Neural progenitor cell (in vitro differentiated cells): ENCODE data around the gene GFOD1. TPM values are rescaled to one million over a fixed set of nuclear protein-coding genes. Genes with fewer than 3 reads are reported as not detected.
"Not testable (repeated sequence)": the region's sequence is repeated elsewhere in the genome, so short reads cannot be mapped to it uniquely, and the experiment has no call there.

Experiments
- DNase-seq: peaks from one replicate; pipeline ENCODE4 v3.0.0-alpha.2; 2016; ENCODE audit warnings: low spot score
- H2AFZ ChIP-seq: fragments of 200-600 bp; sonication (generic); replicated peaks from 2 replicates; pipeline ENCODE4 v1.6.1; 2016; ENCODE audit warnings: antibody characterized with exemption
- H3F3A ChIP-seq: fragments of 200-600 bp; sonication (generic); 2 replicates; pipeline ENCODE4 v1.6.1; 2016; ENCODE audit warnings: antibody characterized with exemption, low read depth
- H3K27ac ChIP-seq: fragments of 200-600 bp; sonication (generic); 2 replicates; pipeline ENCODE4 v1.5.1; 2016; ENCODE audit warnings: mild to moderate bottlenecking
- H3K27me3 ChIP-seq: fragments of 200-600 bp; sonication (generic); 2 replicates; pipeline ENCODE4 v1.6.1; 2016; ENCODE audit warnings: mild to moderate bottlenecking, moderate library complexity
- H3K36me3 ChIP-seq: fragments of 200-600 bp; sonication (generic); 2 replicates; pipeline ENCODE4 v1.5.1; 2016
- H3K4me1 ChIP-seq: fragments of 200-600 bp; sonication (generic); 2 replicates; pipeline ENCODE4 v1.6.1; 2016; ENCODE audit warnings: mixed run types
- H3K4me2 ChIP-seq: fragments of 200-600 bp; sonication (generic); 2 replicates; pipeline ENCODE4 v1.6.1; 2016
- H3K4me3 ChIP-seq: fragments of 200-600 bp; sonication (generic); 2 replicates; pipeline ENCODE4 v1.5.1; 2016
- H3K79me2 ChIP-seq: fragments of 200-600 bp; sonication (generic); 2 replicates; pipeline ENCODE4 v1.6.1; 2016; ENCODE audit warnings: low read depth
- H3K9ac ChIP-seq: fragments of 200-600 bp; sonication (generic); 2 replicates; pipeline ENCODE4 v1.6.1; 2016
- H3K9me3 ChIP-seq: fragments of 200-600 bp; sonication (generic); 2 replicates; pipeline ENCODE4 v1.5.1; 2016; ENCODE audit warnings: low read depth
- H4K20me1 ChIP-seq: fragments of 200-600 bp; sonication (generic); 2 replicates; pipeline ENCODE4 v1.6.1; 2016; ENCODE audit warnings: low read depth
- H3K27ac Mint-ChIP-seq: 3 replicates; pipeline ENCODE4 v1.8.0; 2021; ENCODE audit warnings: mixed read lengths
- H3K27me3 Mint-ChIP-seq: 2 replicates; pipeline ENCODE4 v1.8.0; 2022; ENCODE audit warnings: low read depth, mild to moderate bottlenecking, inconsistent platforms, moderate library complexity, mixed read lengths; ENCODE audit not compliant: insufficient read depth
- H3K36me3 Mint-ChIP-seq: 3 replicates; pipeline ENCODE4 v1.8.0; 2021; ENCODE audit warnings: mixed read lengths
- H3K4me1 Mint-ChIP-seq: 3 replicates; pipeline ENCODE4 v1.8.0; 2021; ENCODE audit warnings: mixed read lengths
- H3K4me3 Mint-ChIP-seq: 3 replicates; pipeline ENCODE4 v1.8.0; 2021; ENCODE audit warnings: mild to moderate bottlenecking, moderate library complexity, mixed read lengths
- H3K9me3 Mint-ChIP-seq: 3 replicates; pipeline ENCODE4 v1.8.0; 2020; ENCODE audit warnings: mixed read lengths
- CTCF ChIP-seq: fragments of 200-600 bp; sonication (generic); IDR thresholded peaks from 2 replicates; pipeline ENCODE4 v1.5.1; 2017; ENCODE audit warnings: antibody characterized with exemption, mild to moderate bottlenecking
- EZH2 ChIP-seq: fragments of 200-600 bp; sonication (generic); IDR thresholded peaks from 2 replicates; pipeline ENCODE4 v1.6.1; 2017; ENCODE audit warnings: antibody characterized with exemption, mild to moderate bottlenecking, moderate library complexity
- EZH2phosphoT487 ChIP-seq: fragments of 200-600 bp; sonication (generic); IDR thresholded peaks from 2 replicates; pipeline ENCODE4 v1.6.1; 2017; ENCODE audit warnings: antibody characterized with exemption
- total RNA-seq: library from RNA; depleted of rRNA; stranded (reverse); fragments of >200 nt; gene quantifications from 2 replicates; pipeline ENCODE4 v1.2.3, GENCODE V29; 2015; ENCODE audit warnings: low replicate concordance

Gene GFOD1
- total RNA-seq, 1 donor from 2014 or later = 1.8 TPM

GRCh38 chr6:13392462-13392861 is 94.9 kb downstream of the GFOD1 start:
- Mint-ChIP-seq H3K36me3 (no peaks in the 10 kb centered on the region), H3K27me3 (peaks cover 4% of the 10 kb centered on the region), H3K27ac (no peak overlapping the region), H3K9me3 (peaks cover 6% of the 10 kb centered on the region), H3K4me3 (peak overlapping the region; percentile 2), H3K4me1 (peaks cover 14% of the 10 kb centered on the region)
- Histone ChIP-seq H3K36me3 (no peaks in the 10 kb centered on the region), H2AFZ (no peak overlapping the region), H3F3A (no peaks in the 10 kb centered on the region), H3K79me2 (no peaks in the 10 kb centered on the region), H3K4me2 (no peak overlapping the region), H3K9me3 (no peaks in the 10 kb centered on the region), H3K4me3 (no peak overlapping the region), H4K20me1 (no peaks in the 10 kb centered on the region), H3K4me1 (no peaks in the 10 kb centered on the region), H3K9ac (no peak overlapping the region), H3K27ac (no peak overlapping the region), H3K27me3 (no peaks in the 10 kb centered on the region)
- DNase-seq = no peak
- no peak for TF ChIP-seq CTCF
- TF ChIP-seq EZH2phosphoT487 = no peak
- TF ChIP-seq EZH2 = no peak

GRCh38 chr6:13391537-13391936 is 95.9 kb downstream of the GFOD1 start:
- Histone ChIP-seq H3F3A (no peaks in the 10 kb centered on the region), H3K27me3 (no peaks in the 10 kb centered on the region), H4K20me1 (no peaks in the 10 kb centered on the region), H2AFZ (no peak overlapping the region), H3K36me3 (no peaks in the 10 kb centered on the region), H3K27ac (no peak overlapping the region), H3K79me2 (no peaks in the 10 kb centered on the region), H3K4me1 (no peaks in the 10 kb centered on the region), H3K9ac (no peak overlapping the region), H3K9me3 (no peaks in the 10 kb centered on the region), H3K4me3 (no peak overlapping the region), H3K4me2 (no peak overlapping the region)
- Mint-ChIP-seq H3K27me3 (peaks cover 4% of the 10 kb centered on the region), H3K9me3 (peaks cover 6% of the 10 kb centered on the region), H3K4me1 (peaks cover 12% of the 10 kb centered on the region), H3K27ac (no peak overlapping the region), H3K36me3 (no peaks in the 10 kb centered on the region), H3K4me3 (no peak overlapping the region)
- TF ChIP-seq CTCF (no peak), EZH2 (no peak), EZH2phosphoT487 (no peak)
- DNase-seq = no peak

GRCh38 chr6:13390658-13391057 is 96.7 kb downstream of the GFOD1 start:
- Histone ChIP-seq H3K27me3 (no peaks in the 10 kb centered on the region), H3K4me2 (no peak overlapping the region), H3K79me2 (no peaks in the 10 kb centered on the region), H3K4me3 (no peak overlapping the region), H3K27ac (no peak overlapping the region), H3K9me3 (no peaks in the 10 kb centered on the region), H3K4me1 (no peaks in the 10 kb centered on the region), H3K9ac (no peak overlapping the region), H3K36me3 (no peaks in the 10 kb centered on the region), H2AFZ (no peak overlapping the region), H4K20me1 (no peaks in the 10 kb centered on the region), H3F3A (no peaks in the 10 kb centered on the region)
- Mint-ChIP-seq H3K4me3 (no peak overlapping the region), H3K27me3 (peaks cover 4% of the 10 kb centered on the region), H3K27ac (peak overlapping the region; percentile 6), H3K36me3 (no peaks in the 10 kb centered on the region), H3K9me3 (peaks cover 6% of the 10 kb centered on the region), H3K4me1 (peaks cover 8% of the 10 kb centered on the region)
- DNase-seq = no peak
- TF ChIP-seq EZH2 (no peak), CTCF (no peak), EZH2phosphoT487 (no peak)

- H3K4me1 ChIP-seq, H3K27ac Mint-ChIP-seq, H3K9me3 Mint-ChIP-seq, H3K4me3 Mint-ChIP-seq, H3K9ac ChIP-seq, H3K4me3 ChIP-seq, H3K36me3 ChIP-seq, H2AFZ ChIP-seq, H3F3A ChIP-seq, H3K36me3 Mint-ChIP-seq, H3K9me3 ChIP-seq, H3K4me2 ChIP-seq, DNase-seq, H3K27me3 Mint-ChIP-seq, H3K27me3 ChIP-seq, H4K20me1 ChIP-seq, H3K79me2 ChIP-seq, H3K27ac ChIP-seq: not testable (repeated sequence)
- H3K4me1 Mint-ChIP-seq = peaks cover 18% of the 10 kb centered on the region
Observed at GRCh38 chr6:13389237-13389636, 98.2 kb downstream of the GFOD1 start.

GRCh38 chr6:13388769-13389168 is 98.6 kb downstream of the GFOD1 start:
- not testable (repeated sequence) for H3K79me2 ChIP-seq

More at GRCh38 chr6:13388769-13389168, 98.6 kb downstream of the GFOD1 start:
- H3K4me1 Mint-ChIP-seq = peaks cover 18% of the 10 kb centered on the region
- H3K27me3 ChIP-seq, H3K9ac ChIP-seq, H3K27me3 Mint-ChIP-seq, H3K4me3 ChIP-seq, H3K4me1 ChIP-seq, DNase-seq, H3K4me3 Mint-ChIP-seq, H3K36me3 ChIP-seq, H2AFZ ChIP-seq, H3K9me3 Mint-ChIP-seq, H4K20me1 ChIP-seq, H3K27ac Mint-ChIP-seq, H3K27ac ChIP-seq, H3K36me3 Mint-ChIP-seq, H3K4me2 ChIP-seq, H3K9me3 ChIP-seq, H3F3A ChIP-seq: not testable (repeated sequence)
